MCF 10A (cell line): ENCODE results near the gene DEGS1. TPM values are rescaled to one million over a fixed set of nuclear protein-coding genes. Genes with fewer than 3 reads are reported as not detected.

Experiments used
- BruUV-seq: library from RNA; stranded (reverse); fragments of 400-500 nt; replicated peaks from 2 replicates; lab custom pipeline; 2021; lab: Mats Ljungman, UMichigan
- CTCF ChIA-PET: fragments of 300-600 bp; sonication (Branson Sonifier 250); formaldehyde crosslinking; extraction: SDS; loops from one replicate; lab custom pipeline; 2021; ENCODE audit warnings: antibody characterized with exemption, inconsistent platforms; lab: Yijun Ruan, JAX
- POLR2A ChIA-PET: fragments of 300-600, 350-650 bp; sonication (Branson Sonifier 250); formaldehyde crosslinking; extraction: SDS; loops from one replicate; lab custom pipeline; 2020; ENCODE audit warnings: antibody characterized with exemption, inconsistent platforms; lab: Yijun Ruan, JAX
- DNase-seq: peaks from one replicate; pipeline ENCODE4 v3.0.0-alpha.2; 2018; ENCODE audit not compliant: unreplicated experiment
- H3K27ac Mint-ChIP-seq: one replicate; pipeline ENCODE4 v1.8.0; 2022; ENCODE audit warnings: mild to moderate bottlenecking, low read depth, mixed read lengths; ENCODE audit not compliant: unreplicated experiment
- H3K27me3 Mint-ChIP-seq: one replicate; pipeline ENCODE4 v1.8.0; 2022; ENCODE audit warnings: mixed read lengths; ENCODE audit not compliant: insufficient read depth, unreplicated experiment
- H3K36me3 Mint-ChIP-seq: one replicate; pipeline ENCODE4 v1.8.0; 2022; ENCODE audit warnings: mild to moderate bottlenecking, moderate library complexity, mixed read lengths; ENCODE audit not compliant: insufficient read depth, unreplicated experiment
- H3K4me1 Mint-ChIP-seq: one replicate; pipeline ENCODE4 v1.8.0; 2022; ENCODE audit warnings: mixed read lengths; ENCODE audit not compliant: insufficient read depth, unreplicated experiment
- H3K4me3 Mint-ChIP-seq: one replicate; pipeline ENCODE4 v1.8.0; 2022; ENCODE audit warnings: mild to moderate bottlenecking, moderate library complexity, mixed read lengths; ENCODE audit not compliant: unreplicated experiment
- H3K9me3 Mint-ChIP-seq: one replicate; pipeline ENCODE4 v1.8.0; 2022; ENCODE audit warnings: mixed read lengths; ENCODE audit not compliant: unreplicated experiment
- intact Hi-C: fragments of 100-400 bp; cut with micrococcal nuclease; formaldehyde crosslinking; loops from 2 replicates; pipeline ENCODE4 v1.14.1; 2022
- total RNA-seq: library from RNA; stranded (reverse); gene quantifications from 2 replicates; pipeline ENCODE4 v1.2.3, GENCODE V29; 2022
- TF ChIP-seq, protein P1 (sequence below): fragments of 200-600 bp; IDR thresholded peaks from one replicate; pipeline ENCODE4 v1.8.0; 2022; ENCODE audit warnings: antibody characterized with exemption, mild to moderate bottlenecking; ENCODE audit not compliant: unreplicated experiment

DEGS1 gene
- total RNA-seq, 1 experiment from 2014 or later, result 99.1 TPM

DNA sequence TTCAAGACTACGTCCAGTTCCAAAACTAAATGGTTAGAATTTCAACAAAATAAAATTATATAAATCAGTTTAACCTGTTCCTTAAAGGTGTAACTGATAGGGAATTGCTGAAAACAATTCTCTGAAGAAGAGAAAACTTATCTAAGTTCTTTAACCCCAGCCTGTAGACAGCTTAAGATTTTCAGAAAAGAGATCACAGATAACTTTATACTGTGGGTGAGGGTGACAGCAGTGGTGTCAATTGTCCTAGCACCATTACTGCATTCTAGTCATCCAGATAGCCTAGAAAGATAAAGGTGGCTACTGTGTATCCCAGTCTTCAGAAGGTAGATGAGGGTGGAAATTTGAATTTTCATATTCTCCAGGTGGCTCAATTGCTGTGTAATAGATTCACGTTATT is 19.7 kb upstream of the DEGS1 start:
- ChIA-PET CTCF (interaction anchor here (0.6 to 1.1 kb wide), 2 partner anchors 9 to 758 kb away, joined by 3 read pairs; no protein-coding TSS in a partner anchor), POLR2A (interaction anchor here (0.5 to 2.5 kb wide), 5 partner anchors 9 to 1375 kb away, joined by 3 to 7 read pairs (median 4); partner anchors contain the start of gene DEGS1)
- no peaks in the 10 kb centered on the region for H3K27me3 Mint-ChIP-seq
- no peak for DNase-seq
- TF ChIP-seq, protein P1, sequence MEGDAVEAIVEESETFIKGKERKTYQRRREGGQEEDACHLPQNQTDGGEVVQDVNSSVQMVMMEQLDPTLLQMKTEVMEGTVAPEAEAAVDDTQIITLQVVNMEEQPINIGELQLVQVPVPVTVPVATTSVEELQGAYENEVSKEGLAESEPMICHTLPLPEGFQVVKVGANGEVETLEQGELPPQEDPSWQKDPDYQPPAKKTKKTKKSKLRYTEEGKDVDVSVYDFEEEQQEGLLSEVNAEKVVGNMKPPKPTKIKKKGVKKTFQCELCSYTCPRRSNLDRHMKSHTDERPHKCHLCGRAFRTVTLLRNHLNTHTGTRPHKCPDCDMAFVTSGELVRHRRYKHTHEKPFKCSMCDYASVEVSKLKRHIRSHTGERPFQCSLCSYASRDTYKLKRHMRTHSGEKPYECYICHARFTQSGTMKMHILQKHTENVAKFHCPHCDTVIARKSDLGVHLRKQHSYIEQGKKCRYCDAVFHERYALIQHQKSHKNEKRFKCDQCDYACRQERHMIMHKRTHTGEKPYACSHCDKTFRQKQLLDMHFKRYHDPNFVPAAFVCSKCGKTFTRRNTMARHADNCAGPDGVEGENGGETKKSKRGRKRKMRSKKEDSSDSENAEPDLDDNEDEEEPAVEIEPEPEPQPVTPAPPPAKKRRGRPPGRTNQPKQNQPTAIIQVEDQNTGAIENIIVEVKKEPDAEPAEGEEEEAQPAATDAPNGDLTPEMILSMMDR, result no peak
- BruUV-seq, result no TSS peak
- H3K4me3 Mint-ChIP-seq, result no peak overlapping the region
- H3K36me3 Mint-ChIP-seq, result peaks cover 24% of the 10 kb centered on the region
- H3K9me3 Mint-ChIP-seq, result no peaks in the 10 kb centered on the region
- intact Hi-C loops, result no loop called here
- H3K4me1 Mint-ChIP-seq, result no peaks in the 10 kb centered on the region
- no peak overlapping the region for H3K27ac Mint-ChIP-seq

DNA sequence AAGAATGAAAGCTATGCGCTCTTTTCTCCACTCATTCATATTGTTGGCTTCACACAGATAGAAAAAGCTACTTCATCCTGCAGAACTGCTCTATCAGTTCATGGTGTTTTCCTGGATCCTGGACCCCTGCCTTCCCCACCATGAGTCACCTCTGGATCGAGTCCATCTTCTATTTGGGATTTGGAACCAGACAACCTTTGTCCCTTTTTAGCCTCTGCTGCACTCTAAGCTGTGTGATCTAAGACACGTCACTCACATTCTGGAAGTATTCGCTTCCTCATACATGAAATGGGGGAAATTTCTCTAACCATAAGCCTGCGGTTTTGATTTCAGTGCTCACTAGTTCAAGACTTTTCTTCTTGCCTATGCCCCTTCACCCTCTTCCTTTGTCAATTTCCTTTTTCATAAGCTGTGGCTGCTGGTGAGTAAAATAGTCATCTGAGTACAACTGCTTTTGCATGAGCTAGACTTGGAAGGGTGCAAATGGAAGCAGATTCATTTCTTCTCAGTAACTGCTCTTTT is 14.1 kb upstream of the DEGS1 start:
- Mint-ChIP-seq H3K4me1 (peaks cover 12% of the 10 kb centered on the region), H3K27me3 (peaks cover 25% of the 10 kb centered on the region), H3K4me3 (no peak overlapping the region), H3K36me3 (peaks cover 5% of the 10 kb centered on the region), H3K9me3 (no peaks in the 10 kb centered on the region), H3K27ac (no peak overlapping the region)
- ChIA-PET CTCF (interaction anchor here (0.6 to 3.2 kb wide), 18 partner anchors 10 to 754 kb away, joined by 3 to 16 read pairs (median 5); no protein-coding TSS in a partner anchor), POLR2A (interaction anchor here (1.5 to 2.7 kb wide), 8 partner anchors 10 to 161 kb away, joined by 3 to 16 read pairs (median 7); partner anchors contain the start of genes DEGS1 and NVL)
- intact Hi-C loops, result no loop called here
- TF ChIP-seq, protein P1, result no peak
- no TSS peak for BruUV-seq
- peak; percentile 50 for DNase-seq

DNA sequence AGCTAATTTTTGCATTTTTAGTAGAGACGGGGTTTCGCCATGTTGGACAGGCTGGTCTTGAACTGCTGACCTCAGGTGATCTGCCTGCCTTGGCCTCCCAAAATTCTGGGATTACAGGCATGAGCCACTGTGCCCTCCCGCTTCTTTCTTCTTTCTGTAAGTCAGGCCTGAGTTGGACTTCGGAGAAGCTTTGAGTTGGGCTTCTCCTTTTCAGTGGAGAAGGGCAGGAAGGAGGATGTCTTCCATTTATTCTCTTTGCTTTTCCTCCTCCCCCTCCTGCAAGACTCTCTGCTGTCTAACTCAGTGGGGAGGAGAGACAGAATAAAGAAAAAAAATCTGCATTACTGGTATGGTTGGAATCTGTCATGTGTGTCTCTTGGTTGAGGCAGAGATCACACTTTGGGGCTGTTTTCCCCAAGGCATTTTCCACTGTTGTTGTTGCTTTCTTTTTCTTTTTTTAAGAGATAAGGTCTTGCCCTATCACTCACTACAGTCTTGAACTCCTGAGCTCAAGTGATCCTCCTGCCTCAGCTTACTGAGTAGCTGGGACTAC is 13.2 kb upstream of the DEGS1 start:
- H3K27me3 Mint-ChIP-seq, result peaks cover 25% of the 10 kb centered on the region
- DNase-seq, result no peak
- BruUV-seq, result no TSS peak
- TF ChIP-seq, protein P1, result no peak
- no peak overlapping the region for H3K27ac Mint-ChIP-seq
- H3K36me3 Mint-ChIP-seq, result peaks cover 6% of the 10 kb centered on the region
- no peak overlapping the region for H3K4me3 Mint-ChIP-seq
- H3K4me1 Mint-ChIP-seq, result peaks cover 12% of the 10 kb centered on the region
- POLR2A ChIA-PET, result interaction anchor here (0.7 to 2.7 kb wide), 9 partner anchors 10 to 160 kb away, joined by 3 to 16 read pairs (median 7); partner anchors contain the start of genes DEGS1 and NVL
- no peaks in the 10 kb centered on the region for H3K9me3 Mint-ChIP-seq
- CTCF ChIA-PET, result interaction anchor here (0.5 to 3.2 kb wide), 23 partner anchors 9 to 263 kb away, joined by 3 to 16 read pairs (median 4); no protein-coding TSS in a partner anchor
- intact Hi-C loops, result loop anchor here (1.0 to 5.0 kb wide), 2 partner anchors 164 to 472 kb away; no protein-coding TSS in a partner anchor

DNA sequence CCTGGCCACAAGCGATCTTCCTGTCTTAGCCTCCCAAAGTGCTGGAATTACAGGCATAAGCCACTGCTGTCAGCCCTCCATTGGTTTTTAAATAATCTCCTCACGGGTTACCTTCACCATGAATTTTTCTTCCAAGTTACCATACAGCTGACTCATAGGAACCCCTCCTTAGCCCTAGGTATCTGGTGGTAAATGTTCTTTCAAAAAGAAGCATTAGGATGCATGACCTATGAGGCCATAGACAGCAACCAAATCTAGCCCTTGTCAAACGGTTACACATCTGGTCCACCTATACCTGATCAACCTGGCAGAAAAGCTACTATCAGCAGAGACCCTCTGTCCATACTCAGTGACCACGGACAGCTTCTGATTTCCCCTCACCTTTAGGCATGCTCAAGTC is 12.7 kb upstream of the DEGS1 start:
- intact Hi-C loops, result loop anchor here (1.0 to 5.0 kb wide), 2 partner anchors 163 to 473 kb away; no protein-coding TSS in a partner anchor
- BruUV-seq, result no TSS peak
- POLR2A ChIA-PET, result interaction anchor here (0.5 to 2.7 kb wide), 8 partner anchors 11 to 79 kb away, joined by 3 to 16 read pairs (median 6); partner anchors contain the start of gene DEGS1

More for the DNA sequence above, 12.7 kb upstream of the DEGS1 start:
- Mint-ChIP-seq H3K4me3 (no peak overlapping the region), H3K27me3 (peaks cover 25% of the 10 kb centered on the region), H3K4me1 (peaks cover 12% of the 10 kb centered on the region), H3K9me3 (no peaks in the 10 kb centered on the region), H3K36me3 (peaks cover 6% of the 10 kb centered on the region), H3K27ac (no peak overlapping the region)
- CTCF ChIA-PET, result interaction anchor here (0.5 to 3.2 kb wide), 22 partner anchors 8 to 262 kb away, joined by 3 to 16 read pairs (median 4); no protein-coding TSS in a partner anchor
- TF ChIP-seq, protein P1, result no peak
- DNase-seq, result no peak
